Gastrocnemius medialis (tissue), 4 donors: ENCODE measurements around the gene PRKN.

ENCODE experiments used
- CTCF ChIP-seq, 5 experiments: fragments of 450-650 bp in 3 of 5; fragments of 200-600 bp in 2 of 5; sonication (generic) in 2 of 5; IDR thresholded peaks in 4 of 5; conservative IDR thresholded peaks in 1 of 5; 1 replicate in 4 of 5; 2 replicates in 1 of 5; pipeline ENCODE4 v1.5.1; 2016 to 2019; ENCODE audit warnings: antibody characterized with exemption in 5 of 5, mild to moderate bottlenecking in 3 of 5, moderate library complexity in 3 of 5
- POLR2A ChIP-seq, 2 donors: fragments of 450-650 bp; IDR thresholded peaks; one replicate each; pipeline ENCODE4 v1.6.1; 2017; ENCODE audit warnings: antibody characterized with exemption in 2 of 2, mild to moderate bottlenecking in 2 of 2, moderate library complexity in 2 of 2

GRCh38 chr6:161802231-161802630 is 925.3 kb downstream of the PRKN start:
- TF ChIP-seq POLR2A (IDR thresholded peaks at IDR 0.05) (no peak), CTCF (IDR thresholded peaks at IDR 0.05 in 4 of 5, conservative IDR thresholded peaks at IDR 0.05 in 1 of 5) (no peak)
